OCI-LY1 (cell line): ENCODE results near the gene RPS16.

Experiments
- CTCF ChIP-seq: fragments of 200-600 bp; sonication (generic), shearing (Covaris generic); IDR thresholded peaks from 2 replicates; pipeline ENCODE4 v1.5.1; 2017; ENCODE audit warnings: mild to moderate bottlenecking, antibody characterized with exemption, low read length, moderate library complexity, mixed read lengths
- EZH2 ChIP-seq: fragments of 200-600 bp; sonication (generic), shearing (Covaris generic); IDR thresholded peaks from 2 replicates; pipeline ENCODE4 v1.8.0; 2017; ENCODE audit warnings: borderline replicate concordance, mixed run types, mild to moderate bottlenecking, antibody characterized with exemption, low read length, moderate library complexity, mixed read lengths

- no peak for TF ChIP-seq CTCF
- TF ChIP-seq EZH2 = no peak
Measured at GRCh38 chr19:39465956-39466747, 30.4 kb upstream of the RPS16 start.
